AG08396 (cell line): ENCODE results near the gene SMC2.
A peak's percentile ranks its signal among the peaks of the same experiment; 100 is the strongest.

Experiments
- DNase-seq: peaks from one replicate; pipeline ENCODE4 v3.0.0; 2012; ENCODE audit warnings: low spot score, mixed read lengths

Gene SMC2

GRCh38 chr9:104093647-104094533, at the start of gene SMC2:
Gene SMC2, plus strand, starts transcription at chr9:104094309. Its CDS starts 1,076 bp downstream, at chr9:104095385.
- DNase-seq = peak; percentile 92

GRCh38 chr9:104068546-104068945, 25.6 kb upstream of the SMC2 start:
- DNase-seq = no peak

GRCh38 chr9:104069288-104069687, 24.8 kb upstream of the SMC2 start:
- DNase-seq = no peak

GRCh38 chr9:104071589-104071988, 22.5 kb upstream of the SMC2 start:
- no peak for DNase-seq

GRCh38 chr9:104073098-104073769, 20.9 kb upstream of the SMC2 start:
- DNase-seq = no peak

- DNase-seq = peak; percentile 6
These were observed 20.4 kb upstream of the SMC2 start for GRCh38 chr9:104073770-104074133.

- peak; percentile 46 for DNase-seq
These were observed 19.2 kb upstream of the SMC2 start for GRCh38 chr9:104074876-104075275.

GRCh38 chr9:104075801-104076753, 18.0 kb upstream of the SMC2 start:
- DNase-seq = peak; percentile 7

GRCh38 chr9:104078596-104078995, 15.5 kb upstream of the SMC2 start:
- no peak for DNase-seq

- no peak for DNase-seq
These were observed 13.1 kb upstream of the SMC2 start for GRCh38 chr9:104080983-104081382.

- no peak for DNase-seq
These were observed 11.9 kb upstream of the SMC2 start for GRCh38 chr9:104082168-104082567.

GRCh38 chr9:104085525-104085924, 8.6 kb upstream of the SMC2 start:
- no peak for DNase-seq

GRCh38 chr9:104087894-104088293, 6.2 kb upstream of the SMC2 start:
- no peak for DNase-seq

- no peak for DNase-seq
These were observed 5.7 kb upstream of the SMC2 start for GRCh38 chr9:104088416-104088815.

GRCh38 chr9:104090578-104090977, 3.5 kb upstream of the SMC2 start:
- DNase-seq = no peak

GRCh38 chr9:104091116-104091515, 3.0 kb upstream of the SMC2 start:
- DNase-seq = no peak

GRCh38 chr9:104091708-104092107, 2.4 kb upstream of the SMC2 start:
- DNase-seq = peak; percentile 73

- DNase-seq = no peak
These were observed 1.9 kb upstream of the SMC2 start for GRCh38 chr9:104092192-104092591.

- no peak for DNase-seq
These were observed 1.1 kb upstream of the SMC2 start for GRCh38 chr9:104092875-104093600.

- DNase-seq = no peak
These were observed 466 bp downstream of the SMC2 start for GRCh38 chr9:104094534-104095015.

GRCh38 chr9:104099630-104100029, 5.5 kb downstream of the SMC2 start:
- no peak for DNase-seq
